WTC11 (cell line): ENCODE measurements around the gene OR51L1. TPM values are rescaled to one million over a fixed set of nuclear protein-coding genes. Genes with fewer than 3 reads are reported as not detected.

Experiments used
- ATAC-seq: fragments of 200-7000 bp; cut with Tn5 transposase; 2 replicates; pipeline ENCODE4 v1.10.0; 2021; ENCODE audit warnings: mild to moderate bottlenecking, moderate library complexity
- CTCF ChIA-PET: fragments of 300-600 bp; sonication (Branson Sonifier 250); formaldehyde crosslinking; loops from one replicate; lab custom pipeline; 2021; ENCODE audit warnings: antibody characterized with exemption; lab: Charles Lee
- POLR2A ChIA-PET: fragments of 350-600 bp; sonication (Branson Sonifier 250); formaldehyde crosslinking; loops from one replicate; lab custom pipeline; 2021; ENCODE audit warnings: antibody characterized with exemption; lab: Charles Lee
- DNase-seq: peaks from one replicate; pipeline ENCODE4 v3.0.0; 2021; ENCODE audit warnings: low spot score
- H3K27ac Mint-ChIP-seq: 2 replicates; pipeline ENCODE4 v1.8.0; 2021; ENCODE audit warnings: mixed read lengths
- H3K27me3 Mint-ChIP-seq: 2 replicates; pipeline ENCODE4 v1.8.0; 2021; ENCODE audit warnings: low read depth, mild to moderate bottlenecking, moderate library complexity, mixed read lengths
- H3K36me3 Mint-ChIP-seq: 2 replicates; pipeline ENCODE4 v1.8.0; 2021; ENCODE audit warnings: mixed read lengths
- H3K4me1 Mint-ChIP-seq: 2 replicates; pipeline ENCODE4 v1.8.0; 2022; ENCODE audit warnings: mixed read lengths
- H3K4me3 Mint-ChIP-seq: 2 replicates; pipeline ENCODE4 v1.8.0; 2021; ENCODE audit warnings: mild to moderate bottlenecking, moderate library complexity, mixed read lengths
- H3K9me3 Mint-ChIP-seq: 2 replicates; pipeline ENCODE4 v1.8.0; 2021; ENCODE audit warnings: mixed read lengths
- AR ChIP-seq: fragments of 250-450 bp; sonication (Bioruptor Pico); IDR thresholded peaks from 2 replicates; pipeline ENCODE4 v1.9.0; 2021; ENCODE audit warnings: mild to moderate bottlenecking
- ATF1 ChIP-seq: sonication (generic); formaldehyde crosslinking; IDR thresholded peaks from 2 replicates; pipeline ENCODE4 v1.8.1; 2023; ENCODE audit warnings: mild to moderate bottlenecking, moderate library complexity, missing genetic modification reagents
- CREM ChIP-seq: sonication (generic); formaldehyde crosslinking; IDR thresholded peaks from 2 replicates; pipeline ENCODE4 v1.8.1; 2022; ENCODE audit warnings: mild to moderate bottlenecking, missing genetic modification reagents, moderate library complexity
- ETV6 ChIP-seq: sonication (generic); formaldehyde crosslinking; IDR thresholded peaks from 2 replicates; pipeline ENCODE4 v1.8.1; 2022; ENCODE audit warnings: mild to moderate bottlenecking, missing genetic modification reagents
- FOXK1 ChIP-seq: sonication (generic); formaldehyde crosslinking; IDR thresholded peaks from 2 replicates; pipeline ENCODE4 v1.8.0; 2022; ENCODE audit warnings: mild to moderate bottlenecking, moderate library complexity, missing genetic modification reagents
- FOXP1 ChIP-seq: sonication (generic); formaldehyde crosslinking; IDR thresholded peaks from 2 replicates; pipeline ENCODE4 v1.8.0; 2022; ENCODE audit warnings: missing genetic modification reagents, mild to moderate bottlenecking, moderate library complexity, borderline replicate concordance
- GRHL2 ChIP-seq: fragments of 250-450 bp; sonication (Bioruptor Pico); IDR thresholded peaks from 2 replicates; pipeline ENCODE4 v1.8.0; 2022; ENCODE audit warnings: mild to moderate bottlenecking, moderate library complexity; ENCODE audit not compliant: insufficient replicate concordance, severe bottlenecking
- IRF1 ChIP-seq: sonication (generic); formaldehyde crosslinking; IDR thresholded peaks from 2 replicates; pipeline ENCODE4 v1.8.0; 2023; ENCODE audit warnings: missing genetic modification reagents
- NFYB ChIP-seq: sonication (generic); formaldehyde crosslinking; conservative IDR thresholded peaks from 2 replicates; pipeline ENCODE4 v1.8.0; 2022; ENCODE audit warnings: low read depth, missing genetic modification reagents
- NR2C2 ChIP-seq: sonication (generic); formaldehyde crosslinking; IDR thresholded peaks from 2 replicates; pipeline ENCODE4 v1.8.0; 2022; ENCODE audit warnings: mild to moderate bottlenecking, missing genetic modification reagents
- OVOL2 ChIP-seq: fragments of 250-450 bp; sonication (Bioruptor Pico); IDR thresholded peaks from 2 replicates; pipeline ENCODE4 v1.9.0; 2021; ENCODE audit warnings: mild to moderate bottlenecking, borderline replicate concordance
- RELA ChIP-seq: sonication (generic); formaldehyde crosslinking; IDR thresholded peaks from 2 replicates; pipeline ENCODE4 v1.8.1; 2022; ENCODE audit warnings: missing genetic modification reagents, mild to moderate bottlenecking, borderline replicate concordance
- TEAD1 ChIP-seq: sonication (generic); formaldehyde crosslinking; IDR thresholded peaks from 2 replicates; pipeline ENCODE4 v1.8.0; 2022; ENCODE audit warnings: mild to moderate bottlenecking, missing genetic modification reagents
- TEAD4 ChIP-seq: sonication (generic); formaldehyde crosslinking; IDR thresholded peaks from 2 replicates; pipeline ENCODE4 v1.8.0; 2022; ENCODE audit warnings: mild to moderate bottlenecking, missing genetic modification reagents
- ZBTB21 ChIP-seq: sonication (generic); formaldehyde crosslinking; IDR thresholded peaks from 2 replicates; pipeline ENCODE4 v1.8.1; 2023; ENCODE audit warnings: mild to moderate bottlenecking, missing genetic modification reagents, borderline replicate concordance
- ZNF121 ChIP-seq: sonication (generic); formaldehyde crosslinking; IDR thresholded peaks from 2 replicates; pipeline ENCODE4 v1.8.0; 2023; ENCODE audit warnings: missing genetic modification reagents
- total RNA-seq: library from RNA; stranded (reverse); gene quantifications from 3 replicates; pipeline ENCODE4 v1.2.3, GENCODE V29; 2021
- TF ChIP-seq, protein P1 (sequence below): sonication (generic); formaldehyde crosslinking; conservative IDR thresholded peaks from 2 replicates; pipeline ENCODE4 v1.8.1; 2022; ENCODE audit warnings: mild to moderate bottlenecking, missing genetic modification reagents
- TF ChIP-seq, protein P2 (sequence below): sonication (generic); formaldehyde crosslinking; IDR thresholded peaks from 2 replicates; pipeline ENCODE4 v1.8.1; 2023; ENCODE audit warnings: mild to moderate bottlenecking, missing genetic modification reagents, moderate library complexity
- TF ChIP-seq, protein P3 (sequence below): sonication (generic); formaldehyde crosslinking; IDR thresholded peaks from 2 replicates; pipeline ENCODE4 v1.8.0; 2022; ENCODE audit warnings: mild to moderate bottlenecking, missing genetic modification reagents

OR51L1 gene
- total RNA-seq, 1 experiment from 2014 or later = not detected

DNA sequence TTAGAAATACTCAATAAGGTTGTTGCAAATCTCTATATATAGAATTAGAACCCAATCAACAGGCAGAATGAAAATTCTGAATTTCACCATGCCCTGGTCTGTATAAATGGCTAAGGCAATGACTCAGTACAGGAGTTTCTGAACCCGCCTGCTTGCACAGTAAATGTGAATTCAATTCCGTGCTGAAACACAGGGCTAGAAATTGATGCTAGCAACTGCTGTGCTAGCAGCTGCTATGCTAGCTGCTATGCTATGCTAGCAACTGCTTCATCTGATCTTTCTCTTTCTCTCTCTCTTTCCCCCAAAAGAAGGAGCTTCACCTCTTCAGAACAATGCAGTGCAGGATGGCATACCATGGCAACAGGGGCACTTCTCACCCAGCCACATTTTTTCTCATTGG, 42.0 kb downstream of the OR51L1 start:
- H3K36me3 Mint-ChIP-seq = no peaks in the 10 kb centered on the region
- H3K27me3 Mint-ChIP-seq = no peaks in the 10 kb centered on the region
- no peaks in the 10 kb centered on the region for H3K9me3 Mint-ChIP-seq
- DNase-seq = no peak
- no peak overlapping the region for H3K27ac Mint-ChIP-seq
- TF ChIP-seq TEAD1 (CRISPR knock-in tag) (no peak), NFYB (CRISPR knock-in tag) (no peak), OVOL2 (CRISPR knock-in tag) (no peak), ETV6 (CRISPR knock-in tag) (no peak), FOXP1 (CRISPR knock-in tag) (no peak), ZNF121 (CRISPR knock-in tag) (no peak), ATF1 (no peak), FOXK1 (no peak), ZBTB21 (no peak), TEAD4 (CRISPR knock-in tag) (no peak), IRF1 (CRISPR knock-in tag) (no peak), NR2C2 (CRISPR knock-in tag) (no peak), RELA (CRISPR knock-in tag) (no peak)
- TF ChIP-seq, protein P1, sequence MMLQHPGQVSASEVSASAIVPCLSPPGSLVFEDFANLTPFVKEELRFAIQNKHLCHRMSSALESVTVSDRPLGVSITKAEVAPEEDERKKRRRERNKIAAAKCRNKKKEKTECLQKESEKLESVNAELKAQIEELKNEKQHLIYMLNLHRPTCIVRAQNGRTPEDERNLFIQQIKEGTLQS (CRISPR knock-in tag) = no peak
- TF ChIP-seq, protein P2, sequence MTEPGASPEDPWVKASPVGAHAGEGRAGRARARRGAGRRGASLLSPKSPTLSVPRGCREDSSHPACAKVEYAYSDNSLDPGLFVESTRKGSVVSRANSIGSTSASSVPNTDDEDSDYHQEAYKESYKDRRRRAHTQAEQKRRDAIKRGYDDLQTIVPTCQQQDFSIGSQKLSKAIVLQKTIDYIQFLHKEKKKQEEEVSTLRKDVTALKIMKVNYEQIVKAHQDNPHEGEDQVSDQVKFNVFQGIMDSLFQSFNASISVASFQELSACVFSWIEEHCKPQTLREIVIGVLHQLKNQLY = no peak
- POLR2A ChIA-PET = no interaction called here
- no peak for ATAC-seq
- H3K4me1 Mint-ChIP-seq = no peaks in the 10 kb centered on the region
- CTCF ChIA-PET = no interaction called here
- no peak overlapping the region for H3K4me3 Mint-ChIP-seq

GRCh38 chr11:5037926-5038325, 43.3 kb downstream of the OR51L1 start:
- Mint-ChIP-seq H3K36me3 (no peaks in the 10 kb centered on the region), H3K27me3 (no peaks in the 10 kb centered on the region), H3K4me3 (no peak overlapping the region), H3K27ac (no peak overlapping the region), H3K4me1 (no peaks in the 10 kb centered on the region), H3K9me3 (no peaks in the 10 kb centered on the region)
- ChIA-PET CTCF (no interaction called here), POLR2A (no interaction called here)
- ATAC-seq (no peak), DNase-seq (no peak)
- TF ChIP-seq GRHL2 (CRISPR knock-in tag) (no peak), ETV6 (CRISPR knock-in tag) (no peak), RELA (CRISPR knock-in tag) (no peak), CREM (CRISPR knock-in tag) (no peak), AR (CRISPR knock-in tag) (no peak)
- TF ChIP-seq, protein P3, sequence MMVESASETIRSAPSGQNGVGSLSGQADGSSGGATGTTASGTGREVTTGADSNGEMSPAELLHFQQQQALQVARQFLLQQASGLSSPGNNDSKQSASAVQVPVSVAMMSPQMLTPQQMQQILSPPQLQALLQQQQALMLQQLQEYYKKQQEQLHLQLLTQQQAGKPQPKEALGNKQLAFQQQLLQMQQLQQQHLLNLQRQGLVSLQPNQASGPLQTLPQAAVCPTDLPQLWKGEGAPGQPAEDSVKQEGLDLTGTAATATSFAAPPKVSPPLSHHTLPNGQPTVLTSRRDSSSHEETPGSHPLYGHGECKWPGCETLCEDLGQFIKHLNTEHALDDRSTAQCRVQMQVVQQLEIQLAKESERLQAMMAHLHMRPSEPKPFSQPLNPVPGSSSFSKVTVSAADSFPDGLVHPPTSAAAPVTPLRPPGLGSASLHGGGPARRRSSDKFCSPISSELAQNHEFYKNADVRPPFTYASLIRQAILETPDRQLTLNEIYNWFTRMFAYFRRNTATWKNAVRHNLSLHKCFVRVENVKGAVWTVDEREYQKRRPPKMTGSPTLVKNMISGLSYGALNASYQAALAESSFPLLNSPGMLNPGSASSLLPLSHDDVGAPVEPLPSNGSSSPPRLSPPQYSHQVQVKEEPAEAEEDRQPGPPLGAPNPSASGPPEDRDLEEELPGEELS (CRISPR knock-in tag) = no peak
